Measurements from ENCODE around the gene PDE6B. TPM values are rescaled to one million over a fixed set of nuclear protein-coding genes. Genes with fewer than 3 reads are reported as not detected.
"Not testable (repeated sequence)": the region's sequence is repeated elsewhere in the genome, so short reads cannot be mapped to it uniquely, and the experiment has no call there.

The PDE6B gene
- total RNA-seq, 1 donor from 2014 or later, result 13.3 TPM

DNA sequence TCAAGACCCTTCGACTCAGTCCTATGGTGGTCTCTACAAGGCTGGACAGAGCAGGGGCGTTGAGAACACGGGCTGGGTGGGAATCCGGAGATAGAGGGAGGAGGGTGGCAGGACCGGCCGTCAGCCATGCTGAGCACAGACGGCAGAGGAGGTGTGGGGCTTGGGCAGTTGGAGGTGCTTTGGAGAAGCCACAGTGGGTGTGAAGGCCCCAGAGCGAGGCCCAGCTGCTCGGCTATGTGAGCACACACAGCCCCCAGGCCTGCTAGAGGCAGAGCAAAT, 4.2 kb downstream of the PDE6B start:
- Mint-ChIP-seq H3K4me3 (ENCODE audit: low read depth) (no peak overlapping the region), H3K4me1 (ENCODE audit: low read depth) (no peaks in the 10 kb centered on the region), H3K27me3 (ENCODE audit: low read depth) (no peaks in the 10 kb centered on the region), H3K27ac (no peak overlapping the region), H3K36me3 (ENCODE audit: low read depth) (no peaks in the 10 kb centered on the region), H3K9me3 (peaks cover 19% of the 10 kb centered on the region)
- DNase-seq (ENCODE audit: low spot score), result no peak
- intact Hi-C loops (cut with micrococcal nuclease), result no loop called here

DNA sequence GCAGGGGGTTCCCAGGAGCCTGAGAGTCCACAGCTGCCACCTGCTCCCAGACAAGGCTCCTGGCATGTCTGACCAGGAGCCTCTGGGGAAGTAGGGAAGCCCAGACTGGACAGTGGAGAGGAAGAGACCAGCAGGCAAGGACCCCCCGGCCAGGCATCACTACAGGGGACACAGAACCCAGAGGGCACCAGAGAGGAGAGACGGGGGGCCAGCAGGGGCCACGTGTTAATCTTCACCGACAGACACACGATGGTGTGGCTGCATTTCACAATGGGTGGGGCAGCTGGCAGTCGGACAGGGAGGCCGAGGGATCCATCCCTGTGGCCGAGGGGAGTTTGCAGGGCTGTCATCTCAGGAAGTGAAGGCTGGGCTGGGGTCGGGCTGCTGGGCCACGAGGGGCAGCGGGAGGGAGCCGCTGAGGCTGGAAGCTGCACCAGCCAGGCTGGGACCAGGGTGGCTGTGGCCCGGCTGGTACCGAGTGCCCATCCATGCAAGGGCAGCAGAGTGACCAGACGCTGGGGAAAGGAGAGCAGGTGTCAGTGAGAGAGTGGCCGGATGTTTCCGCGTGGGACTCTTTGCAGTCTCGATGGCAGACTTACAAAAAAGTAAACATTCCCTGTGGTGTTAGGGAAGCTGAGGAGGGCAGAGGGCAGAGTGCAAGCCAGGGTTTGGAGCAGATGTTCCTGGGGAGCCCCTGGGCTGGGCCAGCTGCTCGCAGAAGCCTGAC, 4.7 kb downstream of the PDE6B start:
- Mint-ChIP-seq H3K4me1 (ENCODE audit: low read depth) (no peaks in the 10 kb centered on the region), H3K4me3 (ENCODE audit: low read depth) (no peak overlapping the region), H3K9me3 (peaks cover 19% of the 10 kb centered on the region), H3K27ac (no peak overlapping the region), H3K36me3 (ENCODE audit: low read depth) (no peaks in the 10 kb centered on the region), H3K27me3 (ENCODE audit: low read depth) (no peaks in the 10 kb centered on the region)
- intact Hi-C loops (cut with micrococcal nuclease), result no loop called here
- DNase-seq (ENCODE audit: low spot score), result no peak

DNA sequence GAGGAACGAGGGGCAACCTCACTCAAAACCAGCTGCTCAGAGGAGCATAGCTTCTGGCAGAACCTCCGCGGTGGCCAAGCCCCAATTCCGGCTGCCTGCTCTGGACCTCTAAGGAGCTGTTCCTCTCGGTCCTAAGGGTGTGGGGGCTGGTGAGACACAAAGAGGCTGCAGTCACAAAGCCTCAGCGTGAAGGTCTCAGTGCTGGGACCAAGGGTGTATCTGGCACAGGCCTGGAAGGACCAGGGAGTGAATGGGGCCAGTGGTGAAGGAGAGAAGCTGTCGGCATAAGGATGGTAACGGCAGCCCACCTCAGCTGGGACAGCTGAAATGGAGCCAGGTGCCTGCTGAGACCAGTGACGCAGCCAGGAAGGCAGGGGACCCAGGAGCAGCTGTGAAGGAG, 5.3 kb downstream of the PDE6B start:
- no peaks in the 10 kb centered on the region for H3K27me3 Mint-ChIP-seq (ENCODE audit: low read depth)
- H3K4me3 Mint-ChIP-seq (ENCODE audit: low read depth), result no peak overlapping the region
- no peaks in the 10 kb centered on the region for H3K4me1 Mint-ChIP-seq (ENCODE audit: low read depth)
- intact Hi-C loops (cut with micrococcal nuclease), result no loop called here
- no peaks in the 10 kb centered on the region for H3K36me3 Mint-ChIP-seq (ENCODE audit: low read depth)
- DNase-seq (ENCODE audit: low spot score), result no peak
- H3K27ac Mint-ChIP-seq, result no peak overlapping the region
- peaks cover 19% of the 10 kb centered on the region for H3K9me3 Mint-ChIP-seq

DNA sequence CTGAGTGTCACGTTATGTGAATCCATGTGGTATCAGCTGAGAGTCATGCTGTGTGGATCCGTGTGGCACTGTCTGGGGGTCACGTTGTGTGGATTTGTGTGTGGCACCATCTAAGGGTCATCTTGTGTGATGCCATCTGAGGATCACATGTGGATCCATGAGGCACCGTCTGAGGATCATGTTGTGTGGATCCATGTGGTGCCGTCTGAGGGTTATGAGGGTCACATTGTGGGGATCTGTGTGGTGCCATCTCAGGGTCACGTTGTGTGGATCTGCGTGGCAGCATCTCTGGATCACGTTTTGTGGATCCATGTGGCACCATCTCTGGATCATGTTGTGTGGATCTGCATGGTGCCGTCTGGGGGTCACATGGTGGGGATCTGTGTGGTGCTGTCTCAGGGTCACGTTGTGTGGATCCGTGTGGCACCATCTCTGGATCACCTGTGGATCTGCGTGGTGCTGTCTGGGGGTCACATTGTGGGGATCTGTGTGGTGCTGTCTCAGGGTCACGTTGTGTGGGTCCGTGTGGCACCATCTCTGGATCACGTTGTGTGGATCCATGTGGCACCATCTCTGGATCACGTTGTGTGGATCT, 6.9 kb downstream of the PDE6B start:
- DNase-seq (ENCODE audit: low spot score), result no peak
- intact Hi-C loops (cut with micrococcal nuclease), result no loop called here
- no peaks in the 10 kb centered on the region for H3K4me1 Mint-ChIP-seq (ENCODE audit: low read depth)

DNA sequence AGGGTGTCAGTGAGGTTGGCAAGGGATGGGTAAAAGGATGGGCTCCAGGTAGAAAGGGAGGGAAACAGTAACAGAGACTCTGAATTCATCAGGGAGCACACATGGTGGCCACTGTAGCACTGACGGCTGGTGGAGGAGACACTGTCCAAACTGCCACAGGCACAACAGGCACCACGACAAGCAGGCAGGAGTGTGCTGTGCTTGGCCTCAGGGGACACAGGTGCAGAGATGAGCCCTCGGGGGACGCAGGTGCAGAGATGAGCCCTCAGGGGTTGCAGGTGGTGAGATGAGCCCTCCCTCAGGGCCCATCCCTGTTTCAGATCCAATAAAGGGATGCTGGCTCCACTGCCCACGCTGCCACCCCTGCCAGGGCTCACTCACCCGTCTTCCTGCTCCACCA, 7.6 kb downstream of the PDE6B start:
- H3K9me3 Mint-ChIP-seq, result peaks cover 19% of the 10 kb centered on the region
- no peaks in the 10 kb centered on the region for H3K27me3 Mint-ChIP-seq (ENCODE audit: low read depth)
- no peaks in the 10 kb centered on the region for H3K4me1 Mint-ChIP-seq (ENCODE audit: low read depth)
- intact Hi-C loops (cut with micrococcal nuclease), result no loop called here
- no peaks in the 10 kb centered on the region for H3K36me3 Mint-ChIP-seq (ENCODE audit: low read depth)
- no peak overlapping the region for H3K27ac Mint-ChIP-seq
- DNase-seq (ENCODE audit: low spot score), result no peak
- no peak overlapping the region for H3K4me3 Mint-ChIP-seq (ENCODE audit: low read depth)

More for the DNA sequence above, 6.9 kb downstream of the PDE6B start:
- no peaks in the 10 kb centered on the region for H3K36me3 Mint-ChIP-seq (ENCODE audit: low read depth)
- H3K27ac Mint-ChIP-seq, result no peak overlapping the region
- H3K9me3 Mint-ChIP-seq, result peaks cover 19% of the 10 kb centered on the region
- no peak overlapping the region for H3K4me3 Mint-ChIP-seq (ENCODE audit: low read depth)
- H3K27me3 Mint-ChIP-seq (ENCODE audit: low read depth), result no peaks in the 10 kb centered on the region

DNA sequence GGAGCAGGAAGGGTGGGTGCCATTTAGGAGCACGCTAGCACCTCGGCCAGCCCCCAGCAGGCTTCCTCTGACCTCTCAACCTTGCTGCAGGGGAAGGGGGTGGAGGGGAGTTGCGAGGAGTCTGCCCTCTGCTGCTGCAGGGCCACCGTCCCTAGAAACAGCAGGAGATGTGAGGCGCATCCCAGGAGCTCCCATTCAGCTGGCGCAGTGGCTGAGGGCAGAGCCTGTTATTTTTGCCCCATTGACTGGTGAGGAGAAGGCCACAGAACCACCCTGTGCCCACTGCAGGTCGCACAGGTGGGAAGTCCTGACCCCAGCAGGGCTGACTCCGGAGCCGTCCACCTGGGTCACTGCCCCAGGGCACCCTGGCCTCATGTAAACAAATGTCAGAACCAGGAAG, 8.0 kb downstream of the PDE6B start:
- H3K9me3 Mint-ChIP-seq, result peaks cover 19% of the 10 kb centered on the region
- H3K27me3 Mint-ChIP-seq (ENCODE audit: low read depth), result no peaks in the 10 kb centered on the region
- no peak overlapping the region for H3K27ac Mint-ChIP-seq
- H3K4me1 Mint-ChIP-seq (ENCODE audit: low read depth), result no peaks in the 10 kb centered on the region
- no peak for DNase-seq (ENCODE audit: low spot score)
- intact Hi-C loops (cut with micrococcal nuclease), result no loop called here
- H3K36me3 Mint-ChIP-seq (ENCODE audit: low read depth), result no peaks in the 10 kb centered on the region
- no peak overlapping the region for H3K4me3 Mint-ChIP-seq (ENCODE audit: low read depth)

DNA sequence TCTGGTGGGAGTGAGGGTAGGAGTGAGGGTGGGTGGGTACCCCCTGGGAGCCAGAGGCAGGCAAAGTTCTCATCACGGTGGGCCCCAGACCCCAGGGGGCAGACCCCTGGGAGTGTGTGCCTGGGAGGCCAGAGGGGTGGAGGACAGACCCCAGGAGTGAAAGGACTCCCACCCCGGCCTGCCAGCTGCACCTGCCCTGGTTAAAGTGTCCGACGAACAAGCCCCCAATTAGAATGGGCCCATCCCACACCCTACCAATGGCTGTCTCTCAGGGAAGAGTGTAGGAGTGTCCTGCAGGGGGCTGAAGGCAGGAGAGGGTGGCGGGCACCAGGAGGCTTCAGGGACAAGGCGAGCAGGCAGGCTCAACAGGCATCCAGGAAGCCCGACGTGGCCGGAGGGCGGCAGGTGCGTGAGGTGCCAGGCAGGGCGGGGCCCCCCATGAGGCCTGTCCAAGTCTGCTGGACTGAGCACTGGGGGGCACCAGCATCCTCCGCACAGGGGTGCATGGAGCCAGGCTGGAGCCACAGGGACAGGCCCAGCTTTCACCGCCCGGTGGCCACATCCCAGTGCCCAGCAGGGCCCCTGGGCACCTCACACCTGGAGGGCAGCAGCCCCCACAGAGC, 8.7 kb downstream of the PDE6B start:
- no peaks in the 10 kb centered on the region for H3K4me1 Mint-ChIP-seq (ENCODE audit: low read depth)
- no peaks in the 10 kb centered on the region for H3K36me3 Mint-ChIP-seq (ENCODE audit: low read depth)
- H3K27me3 Mint-ChIP-seq (ENCODE audit: low read depth), result no peaks in the 10 kb centered on the region
- intact Hi-C loops (cut with micrococcal nuclease), result no loop called here
- no peak overlapping the region for H3K4me3 Mint-ChIP-seq (ENCODE audit: low read depth)
- peaks cover 19% of the 10 kb centered on the region for H3K9me3 Mint-ChIP-seq
- no peak for DNase-seq (ENCODE audit: low spot score)
- H3K27ac Mint-ChIP-seq, result no peak overlapping the region

DNA sequence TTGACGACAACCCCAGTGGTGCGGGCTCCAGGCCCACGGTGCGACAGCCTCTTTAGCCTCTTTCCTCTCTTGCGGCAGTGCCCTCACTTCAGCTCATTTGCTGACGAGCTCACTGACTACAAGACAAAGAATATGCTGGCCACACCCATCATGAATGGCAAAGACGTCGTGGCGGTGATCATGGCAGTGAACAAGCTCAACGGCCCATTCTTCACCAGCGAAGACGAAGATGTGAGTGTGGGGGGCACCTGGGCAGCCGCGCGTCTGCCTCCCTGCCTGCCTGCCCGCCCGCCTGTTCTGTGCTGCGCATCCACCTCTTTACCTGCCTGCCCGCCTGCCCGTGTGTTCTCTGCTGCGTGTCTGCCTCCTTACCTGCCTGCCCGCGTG, 9.2 kb downstream of the PDE6B start:
- Mint-ChIP-seq H3K27ac (no peak overlapping the region), H3K4me3 (ENCODE audit: low read depth) (no peak overlapping the region), H3K36me3 (ENCODE audit: low read depth) (no peaks in the 10 kb centered on the region), H3K27me3 (ENCODE audit: low read depth) (no peaks in the 10 kb centered on the region), H3K4me1 (ENCODE audit: low read depth) (no peaks in the 10 kb centered on the region), H3K9me3 (peaks cover 19% of the 10 kb centered on the region)
- no peak for DNase-seq (ENCODE audit: low spot score)
- intact Hi-C loops (cut with micrococcal nuclease), result no loop called here

DNA sequence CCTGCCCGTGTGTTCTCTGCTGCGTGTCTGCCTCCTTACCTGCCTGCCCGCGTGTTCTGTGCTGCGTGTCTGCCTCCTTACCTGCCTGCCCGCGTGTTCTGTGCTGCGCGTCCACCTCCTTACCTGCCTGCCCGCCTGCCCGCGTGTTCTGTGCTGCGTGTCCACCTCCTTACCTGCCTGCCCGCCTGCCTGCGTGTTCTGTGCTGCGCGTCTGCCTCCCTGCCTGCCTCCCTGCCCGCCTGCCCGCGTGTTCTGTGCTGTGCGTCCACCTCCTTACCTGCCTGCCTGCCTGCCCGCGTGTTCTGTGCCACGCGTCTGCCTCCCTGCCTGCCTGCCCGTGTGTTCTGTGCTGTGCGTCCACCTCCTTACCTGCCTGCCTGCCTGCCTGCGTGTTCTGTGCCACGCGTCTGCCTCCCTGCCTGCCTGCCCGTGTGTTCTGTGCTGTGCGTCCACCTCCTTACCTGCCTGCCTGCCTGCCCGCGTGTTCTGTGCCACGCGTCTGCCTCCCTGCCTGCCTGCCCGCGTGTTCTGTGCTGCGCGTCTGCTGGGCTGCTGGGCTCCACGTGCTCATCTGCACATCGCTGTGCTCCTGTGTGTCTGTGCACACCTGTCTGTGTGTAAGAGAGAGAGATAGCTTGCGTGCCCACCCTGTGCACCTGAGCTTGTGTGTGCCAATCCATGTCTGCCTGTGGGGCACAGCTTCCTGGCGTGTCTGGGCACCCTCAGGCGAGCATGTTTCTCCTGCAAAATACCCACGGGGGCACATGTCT, 9.9 kb downstream of the PDE6B start:
- DNase-seq (ENCODE audit: low spot score); H3K36me3 Mint-ChIP-seq (ENCODE audit: low read depth); H3K27me3 Mint-ChIP-seq (ENCODE audit: low read depth); intact Hi-C loops (cut with micrococcal nuclease); H3K27ac Mint-ChIP-seq; H3K4me3 Mint-ChIP-seq (ENCODE audit: low read depth); H3K4me1 Mint-ChIP-seq (ENCODE audit: low read depth): not testable (repeated sequence)
- H3K9me3 Mint-ChIP-seq, result peaks cover 19% of the 10 kb centered on the region

DNA sequence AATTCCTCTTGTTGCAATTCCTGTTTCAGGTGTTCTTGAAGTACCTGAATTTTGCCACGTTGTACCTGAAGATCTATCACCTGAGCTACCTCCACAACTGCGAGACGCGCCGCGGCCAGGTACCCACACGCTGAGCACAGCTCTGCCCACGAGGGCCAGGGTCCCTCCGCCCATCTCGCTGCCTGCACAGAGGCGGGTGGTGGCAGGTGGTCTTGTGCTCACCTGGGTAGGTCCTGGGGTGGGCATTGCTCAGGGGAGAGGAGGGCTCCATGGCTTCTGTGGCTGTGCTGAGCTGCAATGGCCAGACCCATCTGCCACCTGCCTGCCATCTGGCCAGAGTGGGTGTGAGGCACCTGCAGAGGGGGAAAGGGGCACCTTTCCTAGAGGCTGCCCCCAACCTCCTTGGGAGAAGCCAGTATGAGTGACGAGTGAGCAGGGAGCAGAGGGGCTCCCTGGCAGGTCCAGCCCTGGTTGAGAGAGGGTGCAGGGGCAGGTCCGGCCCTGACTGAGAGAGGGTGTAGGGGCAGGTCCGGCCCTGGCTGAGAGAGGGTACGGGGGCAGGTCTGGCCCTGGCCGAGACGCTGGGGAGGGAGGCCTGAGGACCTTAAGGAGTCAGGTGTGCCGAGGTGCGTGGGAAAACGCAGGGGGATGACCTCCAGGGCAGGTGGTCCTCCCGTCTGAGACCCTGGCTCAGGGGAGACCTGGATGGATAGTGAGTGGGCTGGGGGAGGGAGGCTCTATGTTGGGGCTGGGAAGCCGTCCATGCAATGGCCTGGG, 10.7 kb downstream of the PDE6B start:
- no peak for DNase-seq (ENCODE audit: low spot score)
- no peak overlapping the region for H3K27ac Mint-ChIP-seq
- no peaks in the 10 kb centered on the region for H3K36me3 Mint-ChIP-seq (ENCODE audit: low read depth)
- intact Hi-C loops (cut with micrococcal nuclease), result no loop called here
- no peaks in the 10 kb centered on the region for H3K27me3 Mint-ChIP-seq (ENCODE audit: low read depth)
- no peaks in the 10 kb centered on the region for H3K4me1 Mint-ChIP-seq (ENCODE audit: low read depth)
- H3K9me3 Mint-ChIP-seq, result peaks cover 16% of the 10 kb centered on the region
- H3K4me3 Mint-ChIP-seq (ENCODE audit: low read depth), result no peak overlapping the region

DNA sequence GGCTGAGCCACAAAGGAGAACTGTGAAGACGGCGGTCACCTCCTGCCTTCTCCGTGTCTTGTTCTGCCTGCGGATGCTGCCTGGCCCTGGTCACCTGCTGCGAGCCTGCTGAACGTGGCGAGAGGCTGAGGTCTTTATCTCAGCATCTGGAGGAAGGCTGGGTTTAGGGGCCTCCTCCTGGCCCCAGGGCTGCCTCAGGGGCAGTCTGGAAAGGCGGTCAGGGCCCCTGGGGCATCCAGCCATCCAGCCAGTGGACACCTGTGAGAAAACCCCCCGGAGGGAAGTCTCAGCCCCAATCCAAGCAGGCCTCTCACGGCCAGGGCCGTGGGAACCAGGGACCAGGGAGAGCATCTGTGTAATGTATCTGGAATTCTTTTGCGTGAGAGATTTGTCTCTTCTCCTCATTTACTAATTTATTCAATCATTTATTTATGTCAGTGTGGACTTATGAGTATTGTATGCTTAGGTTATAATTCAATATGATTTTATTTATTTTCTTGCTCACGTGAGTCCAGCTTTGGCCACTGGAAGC, 11.3 kb downstream of the PDE6B start:
- no peak for DNase-seq (ENCODE audit: low spot score)
- Mint-ChIP-seq H3K27me3 (ENCODE audit: low read depth) (no peaks in the 10 kb centered on the region), H3K9me3 (peaks cover 10% of the 10 kb centered on the region), H3K4me3 (ENCODE audit: low read depth) (no peak overlapping the region), H3K27ac (no peak overlapping the region), H3K36me3 (ENCODE audit: low read depth) (no peaks in the 10 kb centered on the region), H3K4me1 (ENCODE audit: low read depth) (no peaks in the 10 kb centered on the region)
- intact Hi-C loops (cut with micrococcal nuclease), result no loop called here

DNA sequence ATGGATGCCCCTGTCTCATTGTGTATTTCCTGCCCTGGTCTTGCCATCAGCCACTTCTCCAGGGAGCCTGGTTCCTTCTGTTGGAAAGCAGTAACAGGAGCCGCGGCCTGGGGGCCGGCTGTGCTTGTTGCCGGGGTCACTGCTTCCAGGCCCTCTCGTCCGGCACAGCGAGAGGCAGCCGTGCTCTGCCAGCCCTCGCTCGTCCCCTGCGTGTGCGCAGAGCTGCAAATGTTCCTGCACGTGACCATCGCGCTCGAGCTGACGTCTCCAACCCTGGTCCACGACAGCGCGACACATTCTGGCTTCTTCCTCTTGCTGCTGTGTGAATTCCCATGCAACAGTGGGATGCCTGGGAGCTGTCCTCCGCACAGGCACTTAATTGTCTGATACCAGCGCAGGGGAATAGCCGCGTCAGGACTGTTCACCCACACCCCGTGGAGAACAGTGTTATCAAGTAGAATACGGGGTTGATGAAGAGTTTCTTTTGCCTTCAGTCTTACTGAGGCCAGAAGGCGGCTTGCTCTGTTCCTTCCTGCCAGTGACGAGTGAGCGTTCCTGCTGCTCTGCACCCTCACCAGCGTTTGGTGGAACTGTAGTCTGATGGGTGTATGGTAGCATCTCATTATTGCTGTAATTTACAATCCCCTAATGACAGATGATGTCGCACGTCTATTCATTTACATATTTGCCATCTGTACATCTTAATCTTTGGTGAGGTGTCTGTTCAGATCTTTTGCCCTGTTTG, 12.3 kb downstream of the PDE6B start:
- no peak for DNase-seq (ENCODE audit: low spot score)
- H3K27ac Mint-ChIP-seq, result no peak overlapping the region
- H3K27me3 Mint-ChIP-seq (ENCODE audit: low read depth), result no peaks in the 10 kb centered on the region

More for the DNA sequence above, 12.3 kb downstream of the PDE6B start:
- H3K4me1 Mint-ChIP-seq (ENCODE audit: low read depth), result no peaks in the 10 kb centered on the region
- H3K4me3 Mint-ChIP-seq (ENCODE audit: low read depth), result no peak overlapping the region
- H3K9me3 Mint-ChIP-seq, result peaks cover 2% of the 10 kb centered on the region
- intact Hi-C loops (cut with micrococcal nuclease), result no loop called here
- no peaks in the 10 kb centered on the region for H3K36me3 Mint-ChIP-seq (ENCODE audit: low read depth)
